GM12891 (cell line): ENCODE measurements around the gene SCP2.

Experiments used
- PAX5 ChIP-seq: IDR thresholded peaks from 2 replicates; pipeline ENCODE4 v1.6.1; 2011; ENCODE audit warnings: low read length, moderate library complexity, mild to moderate bottlenecking; ENCODE audit not compliant: insufficient read depth, severe bottlenecking
- POLR2A ChIP-seq: IDR thresholded peaks from 2 replicates; pipeline ENCODE4 v1.6.1; 2011; ENCODE audit warnings: low read depth, low read length, control low read depth
- POLR2AphosphoS5 ChIP-seq: IDR thresholded peaks from 2 replicates; pipeline ENCODE4 v1.6.1; 2011; ENCODE audit warnings: low read depth, low read length, control low read depth
- POU2F2 ChIP-seq: IDR thresholded peaks from 2 replicates; pipeline ENCODE4 v1.6.1; 2011; ENCODE audit warnings: low read depth, mild to moderate bottlenecking, control low read depth, low read length, moderate library complexity
- SPI1 ChIP-seq: IDR thresholded peaks from 2 replicates; pipeline ENCODE4 v1.6.1; 2011; ENCODE audit warnings: low read depth, low read length, control low read depth
- TAF1 ChIP-seq: IDR thresholded peaks from 2 replicates; pipeline ENCODE4 v1.6.1; 2011; ENCODE audit warnings: low read depth, low read length, control low read depth

GRCh38 chr1:53043271-53043670 is 116.2 kb downstream of the SCP2 start:
- TF ChIP-seq POLR2A, result no peak
- TF ChIP-seq POLR2AphosphoS5, result no peak
- no peak for TF ChIP-seq TAF1
- no peak for TF ChIP-seq PAX5
- TF ChIP-seq POU2F2, result no peak
- no peak for TF ChIP-seq SPI1
